ENCODE data around the gene CTAGE9.

CTAGE9 gene

GRCh38 chr6:131669891-131670290 lies 40.9 kb downstream of the CTAGE9 start:
- DNase-seq (ENCODE audit: low read depth) = no peak

GRCh38 chr6:131663578-131664165 lies 47.1 kb downstream of the CTAGE9 start:
- DNase-seq (ENCODE audit: low read depth) = no peak

DNA sequence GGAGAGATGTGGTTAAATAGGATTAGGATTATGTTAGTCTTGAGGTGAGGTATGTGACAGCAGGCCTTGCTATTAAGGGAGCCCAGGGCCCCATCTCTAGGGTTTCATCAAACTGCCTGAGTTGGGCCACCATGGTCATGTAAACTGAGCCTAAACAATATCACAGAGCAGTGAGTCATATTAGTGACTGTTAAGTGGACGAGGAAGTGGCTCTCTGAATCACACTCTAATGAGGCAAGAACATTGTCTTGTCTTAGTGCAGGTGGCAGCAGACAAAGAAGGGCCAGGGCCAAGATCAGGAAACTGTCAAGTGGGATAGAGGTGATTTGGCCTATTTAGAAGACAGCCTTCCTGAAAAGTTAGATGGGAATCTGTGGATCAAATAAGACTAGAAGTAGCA lies 50.6 kb downstream of the CTAGE9 start:
- no peak for DNase-seq (ENCODE audit: low read depth)
